PC-9 (cell line): Measurements from ENCODE around the gene GPR32. TPM values are rescaled to one million over a fixed set of nuclear protein-coding genes. Genes with fewer than 3 reads are reported as not detected.
"Not testable (repeated sequence)": the region's sequence is repeated elsewhere in the genome, so short reads cannot be mapped to it uniquely, and the experiment has no call there.

Experiments
- BruUV-seq: library from RNA; stranded (reverse); fragments of 400-500 nt; replicated peaks from 2 replicates; lab custom pipeline; 2021; lab: Mats Ljungman, UMichigan
- CTCF ChIA-PET: fragments of 300-600 bp; sonication (Branson Sonifier 250); formaldehyde crosslinking; loops from one replicate; lab custom pipeline; 2022; ENCODE audit warnings: antibody characterized with exemption; lab: Charles Lee
- POLR2A ChIA-PET: fragments of 300-600 bp; sonication (Branson Sonifier 250); formaldehyde crosslinking; loops from one replicate; lab custom pipeline; 2022; ENCODE audit warnings: antibody characterized with exemption; ENCODE audit not compliant: unreplicated experiment; lab: Charles Lee
- DNase-seq, 2 experiments: peaks; one replicate each; pipeline versions ENCODE4 v3.0.0 to v3.0.0-alpha.2; 2015 to 2022; ENCODE audit warnings: mixed read lengths in 1 of 2
- H2AFZ ChIP-seq: fragments of 200-600 bp; sonication (generic); 2 replicates; pipeline ENCODE4 v1.8.1; 2017; ENCODE audit warnings: antibody characterized with exemption
- H3F3A ChIP-seq: fragments of 200-600 bp; sonication (generic); 2 replicates; pipeline ENCODE4 v1.8.1; 2017; ENCODE audit warnings: antibody characterized with exemption, mild to moderate bottlenecking, low read depth; ENCODE audit not compliant: insufficient read depth
- H3K27ac ChIP-seq: fragments of 200-600 bp; sonication (generic); 2 replicates; pipeline ENCODE4 v1.6.1; 2016; ENCODE audit warnings: mixed run types
- H3K27me3 ChIP-seq: fragments of 200-600 bp; sonication (generic); 2 replicates; pipeline ENCODE4 v1.6.1; 2016; ENCODE audit warnings: low read depth, mixed run types; ENCODE audit not compliant: insufficient read depth
- H3K36me3 ChIP-seq: fragments of 200-600 bp; sonication (generic); 2 replicates; pipeline ENCODE4 v1.6.1; 2016; ENCODE audit warnings: low read depth, mixed run types
- H3K4me1 ChIP-seq: fragments of 200-600 bp; sonication (generic); replicated peaks from 2 replicates; pipeline ENCODE4 v1.6.1; 2016; ENCODE audit warnings: mixed run types; ENCODE audit not compliant: insufficient read depth
- H3K4me2 ChIP-seq: fragments of 200-600 bp; sonication (generic); 2 replicates; pipeline ENCODE4 v1.6.1; 2017; ENCODE audit warnings: mixed run types
- H3K4me3 ChIP-seq: fragments of 200-600 bp; sonication (generic); 2 replicates; pipeline ENCODE4 v1.6.1; 2016; ENCODE audit warnings: mixed run types
- H3K79me2 ChIP-seq: fragments of 200-600 bp; sonication (generic); 2 replicates; pipeline ENCODE4 v1.6.1; 2017; ENCODE audit warnings: low read depth, mixed run types
- H3K9me2 ChIP-seq: fragments of 200-600 bp; sonication (generic); 2 replicates; pipeline ENCODE4 v1.8.1; 2017; ENCODE audit warnings: mild to moderate bottlenecking; ENCODE audit not compliant: insufficient read depth
- H3K9me3 ChIP-seq: fragments of 200-600 bp; sonication (generic); 2 replicates; pipeline ENCODE4 v1.8.1; 2016; ENCODE audit warnings: low read depth; ENCODE audit not compliant: insufficient read depth
- H4K20me1 ChIP-seq: fragments of 200-600 bp; sonication (generic); 2 replicates; pipeline ENCODE4 v1.8.1; 2017; ENCODE audit not compliant: insufficient read depth
- CTCF ChIP-seq: fragments of 200-600 bp; sonication (generic); conservative IDR thresholded peaks from 2 replicates; pipeline ENCODE4 v1.6.1; 2017; ENCODE audit warnings: mixed run types, antibody characterized with exemption, mild to moderate bottlenecking, moderate library complexity
- EZH2 ChIP-seq: fragments of 200-600 bp; sonication (generic); IDR thresholded peaks from 2 replicates; pipeline ENCODE4 v1.8.0; 2017; ENCODE audit warnings: antibody characterized with exemption, low read depth
- intact Hi-C: fragments of 100-400 bp; cut with micrococcal nuclease; formaldehyde crosslinking; loops from one replicate; pipeline ENCODE4 v1.10.0; 2022; ENCODE audit not compliant: unreplicated experiment
- total RNA-seq: library from RNA; stranded (reverse); gene quantifications from 2 replicates; pipeline ENCODE4 v1.2.3, GENCODE V29; 2021

GPR32 gene
- total RNA-seq, 1 experiment from 2014 or later, result not detected

DNA sequence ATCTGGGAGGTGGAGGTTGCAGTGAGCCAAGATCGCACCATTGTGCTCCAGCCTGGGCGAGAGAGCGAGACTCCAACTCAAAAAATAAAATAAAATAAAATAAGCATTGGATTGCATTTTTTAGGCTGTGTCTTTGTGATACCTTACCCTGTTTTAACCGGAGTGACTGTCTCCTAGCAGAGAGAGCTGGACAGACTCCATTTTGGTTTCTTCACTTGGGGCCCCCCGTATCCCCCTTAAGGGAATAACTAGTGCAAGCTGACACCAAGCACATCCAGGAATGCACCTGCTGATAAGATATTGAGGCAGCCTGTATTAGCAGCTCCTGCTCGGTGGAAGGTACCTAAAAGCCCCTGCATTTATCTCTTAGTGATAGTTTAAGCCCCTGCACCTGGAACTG lies 20.8 kb upstream of the GPR32 start:
- BruUV-seq, result no TSS peak
- Histone ChIP-seq H3F3A (no peaks in the 10 kb centered on the region), H3K36me3 (no peaks in the 10 kb centered on the region), H3K4me2 (no peak overlapping the region), H3K9me3 (no peaks in the 10 kb centered on the region), H3K4me1 (no peaks in the 10 kb centered on the region), H3K79me2 (no peaks in the 10 kb centered on the region), H3K27ac (no peak overlapping the region), H2AFZ (no peak overlapping the region), H4K20me1 (no peaks in the 10 kb centered on the region), H3K27me3 (peaks cover 75% of the 10 kb centered on the region), H3K4me3 (no peak overlapping the region), H3K9me2 (no peaks in the 10 kb centered on the region)
- TF ChIP-seq CTCF (no peak), EZH2 (no peak)
- DNase-seq, result no peak
- CTCF ChIA-PET, result no interaction called here
- POLR2A ChIA-PET, result interaction anchor here (0.6 kb wide), 1 partner anchor 939 kb away, joined by 14 read pairs; no protein-coding TSS in a partner anchor
- intact Hi-C loops, result no loop called here

GRCh38 chr19:50750010-50750409 lies 20.3 kb upstream of the GPR32 start:
- Histone ChIP-seq H3K27ac (no peak overlapping the region), H2AFZ (no peak overlapping the region), H3K4me3 (no peak overlapping the region), H4K20me1 (no peaks in the 10 kb centered on the region), H3K27me3 (peaks cover 75% of the 10 kb centered on the region), H3K4me1 (no peaks in the 10 kb centered on the region), H3K9me3 (no peaks in the 10 kb centered on the region), H3K36me3 (no peaks in the 10 kb centered on the region), H3K79me2 (no peaks in the 10 kb centered on the region), H3K4me2 (no peak overlapping the region), H3K9me2 (no peaks in the 10 kb centered on the region), H3F3A (no peaks in the 10 kb centered on the region)
- no peak for TF ChIP-seq EZH2
- TF ChIP-seq CTCF, result no peak
- intact Hi-C loops, result no loop called here
- BruUV-seq, result no TSS peak
- DNase-seq, result no peak
- CTCF ChIA-PET, result no interaction called here
- POLR2A ChIA-PET, result interaction anchor here (0.6 kb wide), 1 partner anchor 938 kb away, joined by 14 read pairs; no protein-coding TSS in a partner anchor

- Histone ChIP-seq H3K36me3 (no peaks in the 10 kb centered on the region), H3K27me3 (peaks cover 89% of the 10 kb centered on the region), H3K4me1 (no peaks in the 10 kb centered on the region), H3K4me3 (no peak overlapping the region), H3K79me2 (no peaks in the 10 kb centered on the region), H2AFZ (no peak overlapping the region), H3K4me2 (no peak overlapping the region), H3K9me3 (no peaks in the 10 kb centered on the region), H3K9me2 (no peaks in the 10 kb centered on the region), H4K20me1 (no peaks in the 10 kb centered on the region), H3K27ac (no peak overlapping the region), H3F3A (no peaks in the 10 kb centered on the region)
- DNase-seq, result no peak
- intact Hi-C loops, result no loop called here
- ChIA-PET POLR2A (no interaction called here), CTCF (interaction anchor here (0.7 kb wide), 1 partner anchor 309 kb away, joined by 6 read pairs; no protein-coding TSS in a partner anchor)
- BruUV-seq, result no TSS peak
- TF ChIP-seq EZH2, result no peak
- TF ChIP-seq CTCF, result no peak
These were observed 16.4 kb upstream of the GPR32 start for GRCh38 chr19:50753879-50754278.

GRCh38 chr19:50756244-50756643 lies 14.0 kb upstream of the GPR32 start:
- H3K4me3 ChIP-seq, POLR2A ChIA-PET, H3F3A ChIP-seq, H4K20me1 ChIP-seq, H3K36me3 ChIP-seq, H2AFZ ChIP-seq, BruUV-seq, CTCF ChIA-PET, intact Hi-C loops, H3K4me1 ChIP-seq, H3K79me2 ChIP-seq, H3K27ac ChIP-seq, H3K9me3 ChIP-seq, H3K9me2 ChIP-seq, H3K4me2 ChIP-seq, DNase-seq: not testable (repeated sequence)
- H3K27me3 ChIP-seq, result peaks cover 82% of the 10 kb centered on the region

DNA sequence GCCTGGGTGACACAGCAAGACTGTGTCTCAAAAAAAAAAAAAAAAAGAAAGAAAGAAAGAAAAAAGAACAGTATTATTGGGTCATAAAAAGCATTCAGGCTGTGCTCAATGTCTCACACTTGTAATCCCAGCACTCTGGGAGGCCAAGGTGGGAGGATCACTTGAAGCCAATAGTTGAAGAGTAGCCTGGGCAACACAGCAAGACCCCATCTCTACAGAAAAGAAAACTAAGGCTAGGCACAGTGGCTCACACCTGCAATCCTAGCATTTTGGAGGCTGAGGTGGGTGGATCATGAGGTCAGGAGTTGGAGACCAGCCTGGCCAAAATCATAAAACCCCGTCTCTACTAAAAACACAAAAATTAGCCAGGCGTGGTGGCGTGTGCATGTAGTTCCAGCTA lies 12.6 kb upstream of the GPR32 start:
- H4K20me1 ChIP-seq, DNase-seq, H3K79me2 ChIP-seq, H3F3A ChIP-seq, CTCF ChIA-PET, H3K27ac ChIP-seq, H2AFZ ChIP-seq, H3K4me3 ChIP-seq, H3K9me3 ChIP-seq, H3K4me2 ChIP-seq, H3K9me2 ChIP-seq, H3K4me1 ChIP-seq, intact Hi-C loops, BruUV-seq, POLR2A ChIA-PET, H3K36me3 ChIP-seq: not testable (repeated sequence)
- H3K27me3 ChIP-seq, result peaks cover 83% of the 10 kb centered on the region
